A673 (cell line): ENCODE measurements around the gene SLC6A18.

Experiments
- CTCF ChIP-seq: fragments of 300-800, 200-600 bp; sonication (generic); conservative IDR thresholded peaks from 2 replicates; pipeline ENCODE4 v1.5.1; 2017; ENCODE audit warnings: low read depth, mild to moderate bottlenecking, antibody characterized with exemption, low read length, moderate library complexity, mixed read lengths
- EZH2 ChIP-seq: fragments of 200-600 bp; sonication (generic); IDR thresholded peaks from 2 replicates; pipeline ENCODE4 v1.6.1; 2017; ENCODE audit warnings: borderline replicate concordance, low read depth, mild to moderate bottlenecking, mixed read lengths, antibody characterized with exemption, low read length; ENCODE audit not compliant: poor library complexity, severe bottlenecking

- TF ChIP-seq CTCF (no peak), EZH2 (no peak)
Observed at GRCh38 chr5:1210832-1211251, 14.3 kb upstream of the SLC6A18 start.
